GM12878 (cell line): ENCODE results near the gene OCRL. TPM values are rescaled to one million over a fixed set of nuclear protein-coding genes. Genes with fewer than 3 reads are reported as not detected.

Source experiments
- ATAC-seq: fragments of 200-7000 bp; cut with Tn5 transposase; 3 replicates; pipeline ENCODE4 v1.9.1; 2020; ENCODE audit warnings: mild to moderate bottlenecking, moderate library complexity
- BruUV-seq: library from RNA; stranded (reverse); fragments of 400-500 nt; replicated peaks from 2 replicates; lab custom pipeline; 2021; lab: Mats Ljungman, UMichigan
- CTCF ChIA-PET: fragments of 300-600 bp; sonication (Branson Sonifier 250); formaldehyde crosslinking; extraction: SDS; loops from one replicate; lab custom pipeline; 2021; ENCODE audit warnings: inconsistent platforms; lab: Yijun Ruan, JAX
- POLR2A ChIA-PET: fragments of 350-600 bp; formaldehyde crosslinking; extraction: SDS; loops from one replicate; lab custom pipeline; 2021; ENCODE audit warnings: inconsistent platforms; lab: Charles Lee
- RAD21 ChIA-PET: fragments of 300-600 bp; sonication (Branson Sonifier 250); formaldehyde crosslinking; loops from one replicate; lab custom pipeline; 2023; ENCODE audit warnings: antibody characterized with exemption; ENCODE audit not compliant: unreplicated experiment; lab: Charles Lee
- SMC1A ChIA-PET: fragments of 300-600 bp; sonication (Branson Sonifier 250); formaldehyde crosslinking; loops from one replicate; lab custom pipeline; 2023; ENCODE audit not compliant: unreplicated experiment, uncharacterized antibody; lab: Charles Lee
- DNase-seq: peaks from one replicate; pipeline ENCODE4 v3.0.0-alpha.2; 2011; ENCODE audit warnings: low read depth, low spot score
- FAIRE-seq: peaks from 3 replicates; lab custom pipeline; 2011; peaks lifted over from hg19 to GRCh38; lab: Jason Lieb, UNC
- H2AFZ ChIP-seq: 2 replicates; pipeline ENCODE4 v1.6.0; 2011; ENCODE audit warnings: low read depth, low read length, control low read depth; ENCODE audit not compliant: control insufficient read depth
- H3K27ac ChIP-seq: 2 replicates; pipeline ENCODE4 v1.5.1; 2011; ENCODE audit warnings: control low read depth; ENCODE audit not compliant: control insufficient read depth, insufficient read depth
- H3K27me3 ChIP-seq, 2 experiments: replicated peaks in 1 of 2; 2 replicates each; pipeline versions ENCODE4 v1.6.0 to v1.6.1; 2011; ENCODE audit warnings: low read length in 1 of 2; ENCODE audit not compliant: control insufficient read depth in 2 of 2, insufficient read depth in 2 of 2
- H3K36me3 ChIP-seq, 2 experiments: 2 replicates each; pipeline ENCODE4 v1.5.1; 2011; ENCODE audit warnings: low read length in 1 of 2; ENCODE audit not compliant: control insufficient read depth in 2 of 2, insufficient read depth in 2 of 2
- H3K4me1 ChIP-seq: 2 replicates; pipeline ENCODE4 v1.6.1; 2011; ENCODE audit warnings: mild to moderate bottlenecking, low read length, moderate library complexity, mixed read lengths; ENCODE audit not compliant: control insufficient read depth, insufficient read depth
- H3K4me2 ChIP-seq: 2 replicates; pipeline ENCODE4 v1.6.0; 2011; ENCODE audit warnings: control low read depth; ENCODE audit not compliant: control insufficient read depth, insufficient read depth
- H3K4me3 ChIP-seq: fragments of 200-600 bp; sonication (generic); 2 replicates; pipeline ENCODE4 v1.5.1; 2016
- H3K79me2 ChIP-seq: 2 replicates; pipeline ENCODE4 v1.6.0; 2011; ENCODE audit warnings: low read length; ENCODE audit not compliant: control insufficient read depth, insufficient read depth
- H3K9ac ChIP-seq: 2 replicates; pipeline ENCODE4 v1.8.0; 2011; ENCODE audit warnings: low read length, control low read depth, mixed read lengths; ENCODE audit not compliant: control insufficient read depth, insufficient read depth
- H3K9me3 ChIP-seq: replicated peaks from 3 replicates; pipeline ENCODE4 v1.5.1; 2011; ENCODE audit warnings: mild to moderate bottlenecking, low read length; ENCODE audit not compliant: control insufficient read depth, insufficient read depth
- H4K20me1 ChIP-seq: 2 replicates; pipeline ENCODE4 v1.6.0; 2011; ENCODE audit not compliant: control insufficient read depth, insufficient read depth
- CBX3 ChIP-seq: fragments of 200-600 bp; sonication (generic); IDR thresholded peaks from 2 replicates; pipeline ENCODE4 v1.6.1; 2016; ENCODE audit warnings: low read depth, borderline replicate concordance
- CHD1 ChIP-seq: IDR thresholded peaks from 2 replicates; pipeline ENCODE4 v1.6.1; 2012; ENCODE audit warnings: low read depth, low read length, improper control_type of control experiment
- CHD4 ChIP-seq: fragments of 200-600 bp; sonication (generic); IDR thresholded peaks from 2 replicates; pipeline ENCODE4 v1.6.1; 2016; ENCODE audit warnings: mild to moderate bottlenecking
- ESRRA ChIP-seq: IDR thresholded peaks from 2 replicates; pipeline ENCODE4 v1.6.1; 2012; ENCODE audit warnings: mild to moderate bottlenecking, low read length, improper control_type of control experiment
- FOS ChIP-seq: IDR thresholded peaks from 3 replicates; pipeline ENCODE4 v1.6.1; 2011; ENCODE audit warnings: borderline replicate concordance; ENCODE audit not compliant: insufficient read length; ENCODE audit errors: extremely low read depth
- GABPA ChIP-seq: IDR thresholded peaks from 2 replicates; pipeline ENCODE4 v1.6.1; 2014; ENCODE audit warnings: antibody characterized with exemption, low read depth, mild to moderate bottlenecking, inconsistent platforms
- GATAD2B ChIP-seq: fragments of 450-650 bp; conservative IDR thresholded peaks from 2 replicates; pipeline ENCODE4 v1.6.1; 2017; ENCODE audit warnings: low read depth, mild to moderate bottlenecking, moderate library complexity
- LARP7 ChIP-seq: fragments of 450-650 bp; IDR thresholded peaks from 2 replicates; pipeline ENCODE4 v1.6.1; 2017; ENCODE audit warnings: mild to moderate bottlenecking
- MTA2 ChIP-seq: fragments of 450-650 bp; IDR thresholded peaks from 2 replicates; pipeline ENCODE4 v1.6.1; 2016; ENCODE audit warnings: low read depth, mild to moderate bottlenecking, moderate library complexity
- NR2C1 ChIP-seq: fragments of 450-650 bp; IDR thresholded peaks from 2 replicates; pipeline ENCODE4 v1.6.1; 2017; ENCODE audit warnings: antibody characterized with exemption, mild to moderate bottlenecking, moderate library complexity
- RUNX3 ChIP-seq: IDR thresholded peaks from 2 replicates; pipeline ENCODE4 v1.6.1; 2012; ENCODE audit warnings: low read length, inconsistent platforms
- ZNF217 ChIP-seq: fragments of 450-650 bp; IDR thresholded peaks from 2 replicates; pipeline ENCODE4 v1.6.1; 2017; ENCODE audit warnings: antibody characterized with exemption, mild to moderate bottlenecking
- WGBS: methylation state at CpG from one replicate; pipeline ENCODE4 v1.1.6; 2016; ENCODE audit warnings: low lambda C conversion rate; ENCODE audit not compliant: insufficient replicate concordance, insufficient coverage; ENCODE audit errors: missing lambda C conversion rate; 5-methylcytosine and 5-hydroxymethylcytosine counted together
- in situ Hi-C: fragments of 300-500 bp; cut with MboI; formaldehyde crosslinking; loops from 9 replicates; pipeline ENCODE4 v1.14.3; 2018; ENCODE audit warnings: mixed read lengths
- intact Hi-C: fragments of 100-400 bp; cut with micrococcal nuclease; formaldehyde crosslinking; loops from one replicate; pipeline ENCODE4 v1.14.2; 2022; ENCODE audit not compliant: unreplicated experiment
- polyA plus RNA-seq, 11 experiments: library from polyadenylated mRNA; depleted of rRNA in 4 of 11; unstranded in 6 of 11; stranded (reverse) in 5 of 11; fragments of >200 nt; fragmentation: Nextera tagmentation in 4 of 11; fragmentation: Illumina TruSeq in 1 of 11; extraction: Ambion mirVana in 4 of 11; extraction: Trizol in 1 of 11; gene quantifications; 1 replicate in 1 of 11; 2 replicates in 10 of 11; pipeline versions ENCODE4 v1.2.1 to v1.2.3, GENCODE V29; 2011 to 2016; ENCODE audit warnings: inconsistent platforms in 2 of 11, missing spikeins in 2 of 11, low read depth in 1 of 11
- total RNA-seq, 4 experiments: library from RNA; depleted of rRNA in 3 of 4; stranded (reverse); fragments of >200 nt in 3 of 4; fragmentation: Illumina TruSeq in 1 of 4; extraction: Trizol in 1 of 4; gene quantifications; 2 replicates each; pipeline versions ENCODE4 v1.2.1 to v1.2.3, GENCODE V29; 2013 to 2021
- TF ChIP-seq, protein P1 (sequence below): fragments of 150-350 bp; IDR thresholded peaks from 2 replicates; pipeline ENCODE4 v1.6.1; 2014; ENCODE audit warnings: mild to moderate bottlenecking, low read depth, low read length
- TF ChIP-seq, protein P2 (sequence below): fragments of 450-650 bp; IDR thresholded peaks from 2 replicates; pipeline ENCODE4 v1.6.1; 2016; ENCODE audit warnings: mild to moderate bottlenecking
- TF ChIP-seq, protein P3 (sequence below): IDR thresholded peaks from 2 replicates; pipeline ENCODE4 v1.6.1; 2011; ENCODE audit warnings: borderline replicate concordance, low read depth, mild to moderate bottlenecking, moderate library complexity, mixed read lengths, low read length; ENCODE audit not compliant: insufficient read depth; ENCODE audit errors: extremely low read length

The OCRL gene
- total and polyA plus RNA-seq, 10 of the 15 experiments (the other 5 are each of a cell fraction or from before 2014, with no cell fraction given), result 0.53 to 4.4 (median 2.3) TPM

DNA sequence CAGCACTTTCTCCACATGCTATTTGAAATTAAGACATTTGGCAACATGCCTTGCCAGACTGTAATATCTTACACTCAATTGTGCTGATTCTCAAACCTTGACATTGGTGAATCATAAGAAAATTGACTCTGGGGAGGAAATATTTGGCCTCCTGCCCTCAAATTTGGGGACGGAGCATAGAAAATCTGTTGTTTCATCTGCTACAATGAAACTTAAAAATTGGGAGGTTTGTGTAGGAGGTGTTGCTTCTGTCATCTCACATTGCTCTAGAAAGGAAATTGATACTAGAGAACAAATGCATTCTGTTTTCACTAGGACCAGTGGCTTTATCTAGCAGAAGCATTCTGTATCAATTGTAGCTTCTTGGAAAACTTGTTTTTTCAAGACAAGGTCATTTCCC, 5.3 kb downstream of the OCRL start:
- BruUV-seq, result no TSS peak
- Histone ChIP-seq H3K4me3 (no peak overlapping the region), H3K27me3 (no peaks in the 10 kb centered on the region), H3K9me3 (no peaks in the 10 kb centered on the region), H3K27ac (no peak overlapping the region), H2AFZ (no peak overlapping the region), H3K9ac (no peak overlapping the region), H3K79me2 (no peaks in the 10 kb centered on the region), H3K4me2 (no peak overlapping the region), H3K4me1 (no peaks in the 10 kb centered on the region), H3K36me3 (no peaks in the 10 kb centered on the region), H4K20me1 (no peaks in the 10 kb centered on the region)
- intact Hi-C loops, result no loop called here
- ATAC-seq (no peak), FAIRE-seq (no peak), DNase-seq (no peak)
- RAD21 ChIA-PET, result no interaction called here
- 100% methylated on average over 1 of the region's 1 CpG for WGBS
- TF ChIP-seq, protein P1, sequence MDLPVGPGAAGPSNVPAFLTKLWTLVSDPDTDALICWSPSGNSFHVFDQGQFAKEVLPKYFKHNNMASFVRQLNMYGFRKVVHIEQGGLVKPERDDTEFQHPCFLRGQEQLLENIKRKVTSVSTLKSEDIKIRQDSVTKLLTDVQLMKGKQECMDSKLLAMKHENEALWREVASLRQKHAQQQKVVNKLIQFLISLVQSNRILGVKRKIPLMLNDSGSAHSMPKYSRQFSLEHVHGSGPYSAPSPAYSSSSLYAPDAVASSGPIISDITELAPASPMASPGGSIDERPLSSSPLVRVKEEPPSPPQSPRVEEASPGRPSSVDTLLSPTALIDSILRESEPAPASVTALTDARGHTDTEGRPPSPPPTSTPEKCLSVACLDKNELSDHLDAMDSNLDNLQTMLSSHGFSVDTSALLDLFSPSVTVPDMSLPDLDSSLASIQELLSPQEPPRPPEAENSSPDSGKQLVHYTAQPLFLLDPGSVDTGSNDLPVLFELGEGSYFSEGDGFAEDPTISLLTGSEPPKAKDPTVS, result no peak
- TF ChIP-seq RUNX3 (no peak), GATAD2B (no peak), ZNF217 (no peak), CHD1 (no peak), MTA2 (no peak), GABPA (no peak), ESRRA (no peak), CHD4 (no peak), FOS (no peak), NR2C1 (no peak), LARP7 (no peak), CBX3 (no peak)
- TF ChIP-seq, protein P2, sequence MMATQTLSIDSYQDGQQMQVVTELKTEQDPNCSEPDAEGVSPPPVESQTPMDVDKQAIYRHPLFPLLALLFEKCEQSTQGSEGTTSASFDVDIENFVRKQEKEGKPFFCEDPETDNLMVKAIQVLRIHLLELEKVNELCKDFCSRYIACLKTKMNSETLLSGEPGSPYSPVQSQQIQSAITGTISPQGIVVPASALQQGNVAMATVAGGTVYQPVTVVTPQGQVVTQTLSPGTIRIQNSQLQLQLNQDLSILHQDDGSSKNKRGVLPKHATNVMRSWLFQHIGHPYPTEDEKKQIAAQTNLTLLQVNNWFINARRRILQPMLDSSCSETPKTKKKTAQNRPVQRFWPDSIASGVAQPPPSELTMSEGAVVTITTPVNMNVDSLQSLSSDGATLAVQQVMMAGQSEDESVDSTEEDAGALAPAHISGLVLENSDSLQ, result no peak
- TF ChIP-seq, protein P3, sequence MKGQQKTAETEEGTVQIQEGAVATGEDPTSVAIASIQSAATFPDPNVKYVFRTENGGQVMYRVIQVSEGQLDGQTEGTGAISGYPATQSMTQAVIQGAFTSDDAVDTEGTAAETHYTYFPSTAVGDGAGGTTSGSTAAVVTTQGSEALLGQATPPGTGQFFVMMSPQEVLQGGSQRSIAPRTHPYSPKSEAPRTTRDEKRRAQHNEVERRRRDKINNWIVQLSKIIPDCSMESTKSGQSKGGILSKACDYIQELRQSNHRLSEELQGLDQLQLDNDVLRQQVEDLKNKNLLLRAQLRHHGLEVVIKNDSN, result no peak
- POLR2A ChIA-PET, result no interaction called here
- SMC1A ChIA-PET, result no interaction called here
- in situ Hi-C loops, result no loop called here
- CTCF ChIA-PET, result no interaction called here
